HG03354 (cell line): ENCODE results near the gene MLX.
A peak's percentile ranks its signal among the peaks of the same experiment; 100 is the strongest.

ENCODE experiments used
- ATAC-seq: cut with Tn5 transposase; IDR thresholded peaks from one replicate; pipeline ENCODE4 v1.9.1; 2021; ENCODE audit warnings: mild to moderate bottlenecking; ENCODE audit not compliant: unreplicated experiment, poor library complexity, severe bottlenecking

Gene MLX

GRCh38 chr17:42574463-42574862, 7.6 kb downstream of the MLX start:
- no peak for ATAC-seq

GRCh38 chr17:42577140-42577531, 10.2 kb downstream of the MLX start:
- ATAC-seq = no peak

- ATAC-seq = peak; percentile 80
Observed at GRCh38 chr17:42577532-42578281, 10.8 kb downstream of the MLX start, which contains the start of gene PSMC3IP. Gene PSMC3IP (minus strand): TSS chr17:42577729. CDS start chr17:42577686, 43 bp downstream.

- ATAC-seq = peak; percentile 59
Observed at GRCh38 chr17:42578282-42578869, 11.5 kb downstream of the MLX start.

- no peak for ATAC-seq
Observed at GRCh38 chr17:42579794-42580551, 13.1 kb downstream of the MLX start.

- ATAC-seq = no peak
Observed at GRCh38 chr17:42581744-42582270, 14.9 kb downstream of the MLX start.

GRCh38 chr17:42584880-42585279, 18.0 kb downstream of the MLX start:
- no peak for ATAC-seq

GRCh38 chr17:42585353-42585752, 18.5 kb downstream of the MLX start:
- ATAC-seq = no peak

- ATAC-seq = no peak
Observed at GRCh38 chr17:42586514-42587230, 19.8 kb downstream of the MLX start.

GRCh38 chr17:42590886-42591285, 24.0 kb downstream of the MLX start:
- ATAC-seq = no peak

- no peak for ATAC-seq
Observed at GRCh38 chr17:42591411-42591810, 24.5 kb downstream of the MLX start.

GRCh38 chr17:42596386-42596785, 29.5 kb downstream of the MLX start:
- no peak for ATAC-seq

GRCh38 chr17:42598905-42599304, 32.0 kb downstream of the MLX start:
- no peak for ATAC-seq

- no peak for ATAC-seq
Observed at GRCh38 chr17:42603318-42603717, 36.4 kb downstream of the MLX start.

- no peak for ATAC-seq
Observed at GRCh38 chr17:42607769-42608168, 40.9 kb downstream of the MLX start.

- ATAC-seq = peak; percentile 45
Observed at GRCh38 chr17:42608305-42609181, 41.6 kb downstream of the MLX start.

- ATAC-seq = peak; percentile 89
Observed at GRCh38 chr17:42609182-42609813, 42.4 kb downstream of the MLX start, which contains the start of the genes RETREG3 and TUBG1. Gene RETREG3 (minus strand): TSS chr17:42609374. CDS start chr17:42609324, 50 bp downstream. Gene TUBG1 (plus strand): TSS chr17:42609683. CDS start chr17:42609738, 55 bp downstream.
